ENCODE measurements around the gene THSD7B. TPM values are rescaled to one million over a fixed set of nuclear protein-coding genes. Genes with fewer than 3 reads are reported as not detected.

Gene THSD7B
- total and polyA plus RNA-seq, 2 of the 8 experiments (the other 6 are each of a cell fraction or from before 2014, with no cell fraction given), result 0.60 to 2.9 TPM

GRCh38 chr2:137522620-137523011, 757.3 kb downstream of the THSD7B start:
- Histone ChIP-seq H2BK15ac (ENCODE audit: low read length) (no peak overlapping the region), H2AFZ (ENCODE audit: low read length) (no peak overlapping the region), H3K9me3 (ENCODE audit: insufficient read depth in 2 of 2, low read depth in 1 of 2, low read length in 1 of 2) (no peaks in the 10 kb centered on the region), H3K4me2 (ENCODE audit: insufficient read depth in 1 of 2, low read depth in 2 of 2, low read length in 2 of 2) (no peak overlapping the region), H4K20me1 (replicated peaks in 1 of 2; ENCODE audit: control insufficient read depth in 1 of 2, insufficient read depth in 2 of 2, low read length in 2 of 2) (no peaks in the 10 kb centered on the region), H3K4me1 (replicated peaks in 1 of 4; ENCODE audit: control insufficient read depth in 3 of 4, insufficient read depth in 4 of 4, low read length in 3 of 4) (no peaks in the 10 kb centered on the region; a peak in 2 of 7 replicates), H4K5ac (ENCODE audit: insufficient read length, low read depth, low read length) (no peak overlapping the region), H2BK12ac (ENCODE audit: low read depth, low read length) (no peak overlapping the region), H3K79me1 (ENCODE audit: low read depth, low read length) (no peaks in the 10 kb centered on the region), H3K27me3 (replicated peaks in 1 of 4; ENCODE audit: control insufficient read depth in 3 of 4, extremely low read depth in 1 of 4, insufficient read depth in 3 of 4, low read length in 3 of 4) (no peaks in the 10 kb centered on the region), H4K91ac (replicated peaks; ENCODE audit: insufficient read length, low read length) (no peak overlapping the region), H2BK5ac (ENCODE audit: low read depth, low read length) (no peak overlapping the region), H3K9ac (replicated peaks in 1 of 4; ENCODE audit: extremely low read depth in 1 of 4, low read depth in 3 of 4, low read length in 3 of 4) (no peak overlapping the region), H2BK120ac (replicated peaks; ENCODE audit: low read depth, low read length) (no peak overlapping the region), H3K56ac (replicated peaks; ENCODE audit: insufficient read length, low read depth, low read length) (no peak overlapping the region), H3K79me2 (ENCODE audit: control insufficient read depth in 1 of 2, insufficient read depth in 2 of 2, low read length in 2 of 2) (no peaks in the 10 kb centered on the region), H3K4ac (replicated peaks; ENCODE audit: insufficient read length, low read depth, low read length) (no peak overlapping the region), H2BK20ac (ENCODE audit: low read length) (no peak overlapping the region), H3K18ac (ENCODE audit: extremely low read depth, low read length) (no peak overlapping the region), H2AK5ac (ENCODE audit: low read depth, low read length) (no peak overlapping the region), H3K23me2 (ENCODE audit: low read depth, low read length) (no peaks in the 10 kb centered on the region), H3K27ac (ENCODE audit: low read depth, low read length) (no peak overlapping the region), H4K8ac (ENCODE audit: extremely low read depth, insufficient read depth, low read length) (no peak overlapping the region), H3K36me3 (ENCODE audit: control insufficient read depth in 2 of 4, insufficient read depth in 4 of 4, low read length in 3 of 4) (no peaks in the 10 kb centered on the region), H3K4me3 (ENCODE audit: extremely low read depth in 1 of 4, insufficient read depth in 2 of 4, low read depth in 3 of 4, low read length in 4 of 4) (no peak overlapping the region), H3K14ac (ENCODE audit: insufficient read length) (no peak overlapping the region), H3K23ac (ENCODE audit: insufficient read length) (no peak overlapping the region)
- FAIRE-seq, result no peak
- CTCF ChIA-PET (ENCODE audit: partially characterized antibody), result interaction anchor here (0.7 to 1.1 kb wide), 3 partner anchors 30 to 236 kb away, joined by 3 read pairs; no protein-coding TSS in a partner anchor
- WGBS, 2 experiments (ENCODE audit: extremely low coverage in 1 of 2, insufficient coverage in 1 of 2, insufficient read length in 1 of 2, insufficient replicate concordance in 2 of 2, low coverage in 1 of 2, low lambda C conversion rate in 2 of 2, missing lambda C conversion rate in 1 of 2), result 100% methylated on average over 1 of the region's 1 CpG; no CpG with 5 or more reads in 1 of the 2 experiments
- no peak for DNase-seq (ENCODE audit: low read depth in 1 of 2, low spot score in 2 of 2)
- POLR2A ChIA-PET (ENCODE audit: partially characterized antibody), result no interaction called here
- TF ChIP-seq TAF7 (optimal IDR thresholded peaks at IDR 0.05; ENCODE audit: borderline replicate concordance, low read depth, low read length) (no peak), KDM1A (IDR thresholded peaks at IDR 0.05; ENCODE audit: borderline replicate concordance, low read length) (no peak), BCL11A (IDR thresholded peaks at IDR 0.05; ENCODE audit: low read depth in 2 of 2, low read length in 2 of 2) (no peak), SP2 (IDR thresholded peaks at IDR 0.05; ENCODE audit: low read length) (no peak), NANOG (IDR thresholded peaks at IDR 0.05; ENCODE audit: insufficient read depth, low read depth, low read length, poor library complexity, severe bottlenecking) (no peak), SUZ12 (IDR thresholded peaks at IDR 0.05; ENCODE audit: low read length) (no peak), BRCA1 (IDR thresholded peaks at IDR 0.05; ENCODE audit: low read depth, low read length) (no peak), PHF8 (conservative IDR thresholded peaks at IDR 0.05; ENCODE audit: low read depth, low read length) (no peak), RFX5 (IDR thresholded peaks at IDR 0.05; ENCODE audit: borderline replicate concordance, low read depth, low read length) (no peak), JUN (IDR thresholded peaks at IDR 0.05; ENCODE audit: low read depth, low read length) (no peak), POLR2AphosphoS5 (IDR thresholded peaks at IDR 0.05; ENCODE audit: low read depth, low read length) (no peak), NRF1 (IDR thresholded peaks at IDR 0.05; ENCODE audit: low read depth, low read length) (no peak), POLR2A (IDR thresholded peaks at IDR 0.05; ENCODE audit: control extremely low read depth in 1 of 2, low read depth in 2 of 2, low read length in 2 of 2) (no peak), ZNF274 (IDR thresholded peaks at IDR 0.05; ENCODE audit: borderline replicate concordance, extremely low read depth, low read length) (no peak), CBX8 (IDR thresholded peaks at IDR 0.05; ENCODE audit: borderline replicate concordance, low read depth, low read length) (no peak), EGR1 (IDR thresholded peaks at IDR 0.05; ENCODE audit: borderline replicate concordance, low read depth, low read length) (no peak)
